IPS-15b (cell line): ENCODE data around the gene AARS2.

ENCODE experiments used
- H3K27me3 ChIP-seq: one replicate; pipeline ENCODE4 v1.6.1; 2013; ENCODE audit warnings: low read length; ENCODE audit not compliant: control insufficient read depth, insufficient read depth
- H3K36me3 ChIP-seq: one replicate; pipeline ENCODE4 v1.6.1; 2013; ENCODE audit warnings: low read length; ENCODE audit not compliant: control insufficient read depth, insufficient read depth
- H3K4me1 ChIP-seq: one replicate; pipeline ENCODE4 v1.6.1; 2013; ENCODE audit warnings: mild to moderate bottlenecking, low read length; ENCODE audit not compliant: control insufficient read depth, insufficient read depth
- H3K4me3 ChIP-seq: one replicate; pipeline ENCODE4 v1.5.1; 2013; ENCODE audit warnings: low read depth, low read length
- H3K9ac ChIP-seq: one replicate; pipeline ENCODE4 v1.6.1; 2013; ENCODE audit warnings: low read depth, mild to moderate bottlenecking, low read length
- H3K9me3 ChIP-seq: one replicate; pipeline ENCODE4 v1.6.1; 2013; ENCODE audit warnings: mild to moderate bottlenecking, low read length; ENCODE audit not compliant: control insufficient read depth, insufficient read depth

AARS2 gene

DNA sequence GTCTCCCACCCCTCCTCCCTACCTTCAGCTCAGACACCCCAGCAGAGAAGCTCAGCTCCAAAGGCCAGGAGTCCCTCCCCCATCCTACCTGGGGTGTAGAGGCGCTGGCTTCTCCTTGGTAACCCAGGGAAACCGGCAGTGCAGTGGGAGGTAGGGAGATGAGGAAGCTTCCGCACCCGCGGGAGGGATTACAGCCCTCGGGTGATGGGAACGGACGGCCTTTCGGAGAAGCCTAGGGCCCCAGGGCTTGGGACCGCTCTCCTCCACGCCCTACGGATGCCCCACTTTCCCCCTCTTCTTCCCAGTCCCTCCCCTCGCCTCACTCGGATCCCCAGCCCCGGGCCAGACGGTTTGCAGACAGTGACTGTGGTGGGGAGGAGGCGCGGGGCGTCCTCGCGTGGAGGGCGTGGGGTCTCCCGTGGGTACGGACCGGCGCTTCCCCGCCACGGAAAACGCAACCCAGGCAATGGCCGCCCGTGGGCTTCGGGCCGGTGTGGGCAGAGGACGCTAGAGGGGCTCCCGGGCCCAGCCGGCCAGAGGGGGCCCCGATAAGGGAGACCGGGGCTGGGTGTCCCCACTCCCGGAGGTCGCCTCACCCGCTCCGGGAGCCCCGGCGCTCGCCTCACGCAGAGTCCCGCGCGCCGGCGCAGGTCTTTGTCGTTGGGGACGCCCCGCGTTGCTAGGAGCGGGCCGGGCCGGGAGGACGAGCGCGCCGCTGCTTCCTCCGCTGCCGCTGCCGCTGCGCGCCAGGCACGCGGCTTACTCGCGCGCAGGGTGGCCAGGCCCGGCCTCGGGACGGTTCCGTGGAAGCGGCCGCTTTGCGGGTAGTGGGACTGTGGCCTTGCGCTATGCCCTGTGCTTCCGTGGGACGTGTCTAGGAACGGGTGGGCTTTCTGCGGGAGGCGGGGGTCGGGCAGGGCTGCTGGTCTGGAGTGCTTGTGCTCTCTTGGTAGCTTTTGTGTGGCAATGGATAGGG is 15.8 kb downstream of the AARS2 start:
- Histone ChIP-seq H3K4me1 (no peaks in the 10 kb centered on the region), H3K36me3 (peaks cover 22% of the 10 kb centered on the region), H3K9me3 (no peaks in the 10 kb centered on the region), H3K27me3 (peaks cover 19% of the 10 kb centered on the region), H3K9ac (peak overlapping the region; percentile 54), H3K4me3 (peak overlapping the region; percentile 76)

DNA sequence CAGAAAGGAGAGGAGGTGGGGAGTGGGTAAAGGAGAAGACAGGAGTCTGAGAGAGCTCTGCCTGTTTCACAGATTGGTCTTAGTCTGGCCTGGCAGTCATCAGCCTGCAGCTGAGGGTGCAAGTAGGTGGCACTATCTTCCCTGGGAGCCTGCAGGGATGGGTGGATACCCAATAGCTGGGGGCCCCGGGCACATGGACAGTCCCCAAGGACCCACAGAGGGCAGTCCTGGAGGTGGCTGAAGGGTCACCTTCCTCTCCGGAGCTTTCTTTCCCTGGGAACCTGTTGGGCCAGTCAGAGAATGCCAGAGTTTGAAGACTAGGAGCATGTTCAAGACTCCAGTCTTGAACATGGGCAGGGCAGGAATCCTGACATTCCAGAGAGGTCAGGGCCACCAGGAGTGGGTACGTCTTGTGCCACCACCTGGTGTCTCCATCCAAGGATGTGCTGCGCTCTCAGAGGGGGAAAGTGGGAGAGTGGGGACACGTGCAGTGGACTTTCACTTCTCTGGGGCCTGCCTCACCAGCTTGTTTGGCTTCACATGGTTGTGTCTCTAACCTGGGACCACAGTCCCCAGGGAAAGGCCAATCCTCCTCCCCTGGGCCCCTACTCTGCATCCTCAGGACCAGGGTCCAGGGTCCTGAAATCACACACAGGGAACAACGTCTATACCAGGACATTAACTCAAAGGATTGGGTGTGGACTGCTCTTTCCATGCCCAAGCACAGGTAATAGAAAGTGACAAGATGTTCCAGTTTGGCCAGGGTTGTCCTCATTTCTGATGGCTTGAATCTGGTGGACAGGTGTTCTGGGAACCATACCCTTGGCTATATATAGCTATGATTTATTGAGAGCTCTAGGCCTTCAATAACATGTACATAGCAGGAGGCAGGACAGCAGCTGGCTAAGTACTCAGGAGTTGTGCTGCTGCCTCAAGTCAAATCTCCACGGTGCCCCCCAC is 18.0 kb downstream of the AARS2 start:
- peaks cover 24% of the 10 kb centered on the region for H3K27me3 ChIP-seq
- no peaks in the 10 kb centered on the region for H3K9me3 ChIP-seq
- peaks cover 2% of the 10 kb centered on the region for H3K36me3 ChIP-seq
- H3K4me1 ChIP-seq, result no peaks in the 10 kb centered on the region
- no peak overlapping the region for H3K4me3 ChIP-seq
- H3K9ac ChIP-seq, result no peak overlapping the region

DNA sequence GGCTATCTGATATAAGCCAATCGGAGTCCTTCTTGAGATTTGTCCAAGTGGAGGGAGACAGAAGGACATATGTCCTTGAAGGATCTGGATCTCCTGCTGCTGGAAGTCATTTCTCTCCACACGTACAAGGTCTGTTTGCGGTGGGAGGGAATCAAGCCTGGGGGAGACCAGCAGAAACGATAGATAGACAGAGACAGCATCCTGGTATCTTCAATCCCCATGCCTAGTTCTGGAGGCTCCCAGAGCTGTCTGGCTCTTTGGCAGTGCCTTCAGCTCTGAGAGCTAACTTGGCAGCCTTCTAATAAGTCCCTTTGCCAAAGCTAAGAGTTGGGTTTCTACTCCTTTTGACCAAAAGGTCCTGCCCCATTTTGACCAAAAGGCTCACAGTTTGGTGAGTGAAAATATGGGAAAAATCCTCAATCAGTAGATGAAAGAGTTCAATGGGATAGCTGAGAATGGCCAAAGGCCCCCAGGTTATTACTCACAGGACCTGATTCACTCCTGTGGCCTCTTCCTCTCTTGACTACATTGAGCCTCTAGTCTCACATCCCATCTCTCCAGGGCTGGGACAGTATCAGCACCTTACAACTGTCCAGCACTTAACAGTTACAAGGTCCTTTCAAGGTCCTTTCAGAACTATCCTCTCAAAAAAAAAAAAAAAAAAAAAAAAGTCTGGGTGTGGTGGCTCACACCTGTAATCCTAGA is 20.3 kb downstream of the AARS2 start:
- H3K4me1 ChIP-seq, result no peaks in the 10 kb centered on the region
- H3K36me3 ChIP-seq, result no peaks in the 10 kb centered on the region
- H3K9me3 ChIP-seq, result no peaks in the 10 kb centered on the region
- peaks cover 24% of the 10 kb centered on the region for H3K27me3 ChIP-seq
- no peak overlapping the region for H3K4me3 ChIP-seq
- no peak overlapping the region for H3K9ac ChIP-seq

DNA sequence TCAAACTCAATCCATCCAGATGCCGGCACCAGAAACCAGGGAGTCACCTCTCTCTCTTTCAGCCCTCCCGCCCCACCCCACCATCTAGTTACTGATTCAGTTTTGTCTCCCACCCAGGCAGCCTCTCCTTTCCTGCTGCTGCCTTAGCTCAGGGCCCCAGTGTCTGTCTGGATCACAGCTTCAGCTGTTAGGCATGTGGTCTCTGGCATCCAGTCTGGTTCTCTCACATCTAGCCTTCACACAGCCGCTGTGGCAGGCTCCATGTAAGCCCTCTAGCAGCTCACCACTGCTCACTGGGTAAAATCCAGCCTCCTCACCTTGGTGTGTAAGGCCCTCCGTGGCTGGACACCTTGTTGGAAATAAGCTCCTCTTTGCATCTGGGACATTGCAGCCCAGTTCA is 21.3 kb downstream of the AARS2 start:
- Histone ChIP-seq H3K9me3 (no peaks in the 10 kb centered on the region), H3K4me3 (no peak overlapping the region), H3K36me3 (no peaks in the 10 kb centered on the region), H3K27me3 (peaks cover 26% of the 10 kb centered on the region), H3K9ac (no peak overlapping the region), H3K4me1 (no peaks in the 10 kb centered on the region)

DNA sequence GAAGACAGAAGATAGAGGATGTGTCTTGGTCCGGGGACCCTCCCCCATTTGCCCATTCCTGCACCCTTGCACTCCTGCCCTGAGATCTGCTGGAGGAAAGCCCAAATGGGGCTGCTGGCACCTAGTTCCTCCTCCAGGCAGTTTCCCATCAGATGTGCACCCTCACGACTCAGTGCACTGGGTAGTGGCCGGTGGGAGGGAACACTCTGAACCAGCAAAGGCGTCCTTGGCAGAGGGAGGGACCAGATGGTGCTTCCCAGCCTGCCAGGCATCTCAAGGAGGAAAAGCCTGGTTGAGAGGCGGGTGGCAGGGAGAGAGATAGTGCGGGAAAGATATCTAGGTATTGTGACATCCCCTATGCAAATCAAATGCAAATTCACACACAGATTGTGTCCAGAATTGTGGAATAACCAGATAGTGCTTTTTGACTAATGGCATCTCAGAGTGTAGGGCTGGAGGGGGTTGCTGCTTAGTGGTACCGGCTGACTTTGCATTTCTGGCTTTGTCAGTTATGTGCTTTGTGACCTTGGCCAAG is 23.4 kb downstream of the AARS2 start:
- Histone ChIP-seq H3K4me3 (no peak overlapping the region), H3K36me3 (no peaks in the 10 kb centered on the region), H3K9ac (no peak overlapping the region), H3K4me1 (no peaks in the 10 kb centered on the region), H3K9me3 (no peaks in the 10 kb centered on the region), H3K27me3 (peaks cover 20% of the 10 kb centered on the region)

DNA sequence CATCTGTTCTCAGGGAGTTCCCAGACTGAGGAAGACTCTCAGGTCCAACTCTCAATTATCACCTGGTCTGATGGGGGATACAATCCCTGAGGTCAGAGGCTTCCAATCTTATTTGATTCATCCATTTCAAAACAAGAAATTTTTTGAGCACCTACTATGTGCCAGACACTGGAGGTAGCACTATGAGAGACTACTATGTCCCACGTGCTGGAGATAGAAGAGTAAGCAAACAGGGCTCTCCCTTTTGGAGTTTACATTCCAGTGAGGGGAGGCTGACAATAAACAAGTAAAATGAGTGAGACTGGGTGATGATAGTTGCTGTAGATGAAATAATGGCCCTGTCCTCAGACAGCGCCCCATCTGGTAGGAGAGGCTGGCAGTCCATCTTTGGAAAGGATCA is 26.4 kb downstream of the AARS2 start:
- Histone ChIP-seq H3K9ac (no peak overlapping the region), H3K27me3 (peaks cover 28% of the 10 kb centered on the region), H3K4me3 (no peak overlapping the region), H3K9me3 (no peaks in the 10 kb centered on the region), H3K4me1 (no peaks in the 10 kb centered on the region), H3K36me3 (no peaks in the 10 kb centered on the region)

DNA sequence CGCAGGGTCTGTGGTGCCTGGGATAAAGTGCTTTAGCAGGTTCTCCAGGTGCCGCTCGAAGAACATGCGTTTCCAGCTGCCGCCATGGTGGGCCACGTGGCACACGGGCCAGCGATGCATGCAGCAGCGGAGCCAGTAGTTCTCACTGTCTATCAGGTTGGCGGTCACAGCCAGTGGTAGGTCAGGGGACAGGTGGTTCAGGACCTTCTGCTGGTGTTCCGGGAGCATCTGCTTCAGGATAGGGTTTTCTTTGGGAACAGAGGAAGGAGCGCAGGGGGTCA is 26.9 kb downstream of the AARS2 start:
- Histone ChIP-seq H3K4me1 (no peaks in the 10 kb centered on the region), H3K4me3 (no peak overlapping the region), H3K27me3 (peaks cover 28% of the 10 kb centered on the region), H3K36me3 (no peaks in the 10 kb centered on the region), H3K9ac (no peak overlapping the region), H3K9me3 (no peaks in the 10 kb centered on the region)

DNA sequence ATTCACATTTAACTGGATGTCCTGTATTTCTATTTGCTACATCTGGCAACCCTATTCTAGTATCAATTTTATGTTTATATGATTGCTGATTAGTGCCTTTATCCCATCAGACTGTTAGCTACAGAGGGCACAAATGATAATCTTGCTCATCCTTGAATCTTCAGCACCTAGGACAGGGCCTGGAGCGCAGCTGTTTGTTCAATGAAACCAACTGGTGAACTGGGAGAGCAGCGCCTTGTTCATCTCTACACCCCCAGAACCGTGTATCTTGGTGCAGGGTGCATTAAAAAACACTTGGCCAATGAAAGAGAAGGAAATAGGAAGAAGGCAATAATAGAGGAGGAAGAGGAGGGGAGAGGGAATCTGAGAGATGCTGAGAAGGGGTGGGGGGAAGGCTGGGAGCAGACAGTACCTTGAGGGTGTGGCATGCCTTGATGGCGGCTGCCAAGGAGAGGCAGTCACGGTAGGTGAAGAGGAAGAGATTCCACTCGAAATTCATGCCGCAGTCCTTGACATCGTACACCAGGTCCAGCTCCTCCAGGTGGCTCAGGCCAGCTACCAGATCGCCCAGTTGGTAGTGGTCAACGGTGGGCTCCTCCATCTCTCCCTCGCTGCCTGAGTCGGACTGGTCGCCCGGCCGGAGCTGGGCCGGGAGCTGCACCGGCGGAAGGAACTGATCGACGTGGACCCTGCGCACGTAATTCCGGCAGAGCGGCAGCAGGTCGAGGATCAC is 27.4 kb downstream of the AARS2 start:
- Histone ChIP-seq H3K9me3 (no peaks in the 10 kb centered on the region), H3K36me3 (no peaks in the 10 kb centered on the region), H3K27me3 (peaks cover 28% of the 10 kb centered on the region), H3K4me1 (no peaks in the 10 kb centered on the region), H3K4me3 (no peak overlapping the region), H3K9ac (no peak overlapping the region)

DNA sequence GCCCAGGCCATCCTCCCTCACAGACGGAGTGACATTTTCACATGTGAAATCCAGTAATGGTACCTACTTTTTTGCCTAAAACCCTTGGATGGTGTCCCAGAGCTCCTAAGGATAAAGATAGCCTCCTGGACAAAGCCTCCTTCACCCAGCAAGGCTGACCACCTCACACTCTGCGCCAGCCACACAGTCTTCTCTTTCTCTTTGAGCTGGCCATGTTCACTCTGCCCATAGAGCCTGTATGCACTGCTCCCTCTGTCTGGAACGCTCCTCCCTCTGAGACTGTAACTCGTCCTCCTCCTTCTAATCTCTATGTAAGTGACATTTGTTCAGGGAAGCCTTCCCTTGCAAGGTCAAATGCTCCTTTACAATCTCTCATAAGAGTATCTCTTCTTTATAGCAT is 28.3 kb downstream of the AARS2 start:
- Histone ChIP-seq H3K27me3 (peaks cover 28% of the 10 kb centered on the region), H3K9me3 (no peaks in the 10 kb centered on the region), H3K4me1 (no peaks in the 10 kb centered on the region), H3K9ac (no peak overlapping the region), H3K4me3 (no peak overlapping the region), H3K36me3 (no peaks in the 10 kb centered on the region)

DNA sequence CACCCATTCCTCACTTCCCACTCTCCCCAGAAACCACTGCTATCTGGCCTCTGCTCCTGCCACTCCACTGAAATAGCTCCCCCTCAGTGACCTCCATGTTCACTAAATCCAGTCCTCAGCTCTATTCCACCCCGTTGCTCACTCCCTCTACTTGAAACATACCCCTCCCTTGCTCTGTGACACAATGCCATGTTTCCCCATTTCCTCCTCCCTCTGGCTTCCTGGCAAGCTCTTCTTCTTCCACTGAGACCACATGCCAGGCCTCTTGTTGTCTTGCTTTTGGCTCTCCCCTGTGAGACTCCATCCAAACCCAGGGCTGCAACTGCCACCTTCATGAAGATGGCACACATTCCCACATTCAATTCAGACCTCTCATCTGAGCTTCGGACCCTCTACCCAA is 29.0 kb downstream of the AARS2 start:
- Histone ChIP-seq H3K36me3 (no peaks in the 10 kb centered on the region), H3K9ac (no peak overlapping the region), H3K4me1 (no peaks in the 10 kb centered on the region), H3K4me3 (no peak overlapping the region), H3K27me3 (peaks cover 28% of the 10 kb centered on the region), H3K9me3 (no peaks in the 10 kb centered on the region)
